MCF 10A (cell line): ENCODE results near the gene TMEM179. TPM values are rescaled to one million over a fixed set of nuclear protein-coding genes. Genes with fewer than 3 reads are reported as not detected.

ENCODE experiments used
- BruUV-seq: library from RNA; stranded (reverse); fragments of 400-500 nt; replicated peaks from 2 replicates; lab custom pipeline; 2021; lab: Mats Ljungman, UMichigan
- CTCF ChIA-PET: fragments of 300-600 bp; sonication (Branson Sonifier 250); formaldehyde crosslinking; extraction: SDS; loops from one replicate; lab custom pipeline; 2021; ENCODE audit warnings: antibody characterized with exemption, inconsistent platforms; lab: Yijun Ruan, JAX
- POLR2A ChIA-PET: fragments of 300-600, 350-650 bp; sonication (Branson Sonifier 250); formaldehyde crosslinking; extraction: SDS; loops from one replicate; lab custom pipeline; 2020; ENCODE audit warnings: antibody characterized with exemption, inconsistent platforms; lab: Yijun Ruan, JAX
- DNase-seq: peaks from one replicate; pipeline ENCODE4 v3.0.0-alpha.2; 2018; ENCODE audit not compliant: unreplicated experiment
- H3K27ac Mint-ChIP-seq: one replicate; pipeline ENCODE4 v1.8.0; 2022; ENCODE audit warnings: mild to moderate bottlenecking, low read depth, mixed read lengths; ENCODE audit not compliant: unreplicated experiment
- H3K27me3 Mint-ChIP-seq: one replicate; pipeline ENCODE4 v1.8.0; 2022; ENCODE audit warnings: mixed read lengths; ENCODE audit not compliant: insufficient read depth, unreplicated experiment
- H3K36me3 Mint-ChIP-seq: one replicate; pipeline ENCODE4 v1.8.0; 2022; ENCODE audit warnings: mild to moderate bottlenecking, moderate library complexity, mixed read lengths; ENCODE audit not compliant: insufficient read depth, unreplicated experiment
- H3K4me1 Mint-ChIP-seq: one replicate; pipeline ENCODE4 v1.8.0; 2022; ENCODE audit warnings: mixed read lengths; ENCODE audit not compliant: insufficient read depth, unreplicated experiment
- H3K4me3 Mint-ChIP-seq: one replicate; pipeline ENCODE4 v1.8.0; 2022; ENCODE audit warnings: mild to moderate bottlenecking, moderate library complexity, mixed read lengths; ENCODE audit not compliant: unreplicated experiment
- H3K9me3 Mint-ChIP-seq: one replicate; pipeline ENCODE4 v1.8.0; 2022; ENCODE audit warnings: mixed read lengths; ENCODE audit not compliant: unreplicated experiment
- CTCF ChIP-seq: fragments of 200-600 bp; IDR thresholded peaks from one replicate; pipeline ENCODE4 v1.8.0; 2022; ENCODE audit warnings: antibody characterized with exemption, mild to moderate bottlenecking; ENCODE audit not compliant: unreplicated experiment
- intact Hi-C: fragments of 100-400 bp; cut with micrococcal nuclease; formaldehyde crosslinking; loops from 2 replicates; pipeline ENCODE4 v1.14.1; 2022
- total RNA-seq: library from RNA; stranded (reverse); gene quantifications from 2 replicates; pipeline ENCODE4 v1.2.3, GENCODE V29; 2022

Gene TMEM179
- total RNA-seq, 1 experiment from 2014 or later = not detected

DNA sequence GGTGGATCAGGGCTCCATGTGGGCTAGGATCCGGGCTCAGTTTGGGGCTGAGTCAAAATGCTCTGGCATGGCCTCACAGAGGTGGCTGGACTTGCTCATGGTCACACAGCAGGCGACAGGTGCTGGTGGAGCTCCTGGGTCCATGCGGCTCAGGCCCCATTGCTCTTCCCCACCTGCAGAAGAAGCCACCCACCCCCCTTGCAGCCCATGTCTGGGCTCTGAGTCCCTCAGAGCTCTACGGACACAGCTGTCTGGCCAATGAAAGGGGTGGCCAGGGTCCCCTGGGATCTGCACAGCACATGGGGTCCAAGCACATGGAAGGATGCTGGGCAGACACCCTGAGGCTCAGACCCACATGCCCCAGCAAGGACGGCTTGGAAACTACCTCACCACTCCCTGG lies 42.0 kb downstream of the TMEM179 start:
- Mint-ChIP-seq H3K27me3 (peaks cover 48% of the 10 kb centered on the region), H3K27ac (no peak overlapping the region), H3K4me1 (peaks cover 6% of the 10 kb centered on the region), H3K36me3 (no peaks in the 10 kb centered on the region), H3K9me3 (no peaks in the 10 kb centered on the region), H3K4me3 (no peak overlapping the region)
- intact Hi-C loops = no loop called here
- BruUV-seq = no TSS peak
- ChIA-PET POLR2A (no interaction called here), CTCF (interaction anchor here (0.6 to 4.2 kb wide), 7 partner anchors 20 to 513 kb away, joined by 3 to 39 read pairs (median 5); no protein-coding TSS in a partner anchor)
- TF ChIP-seq CTCF = no peak
- no peak for DNase-seq

DNA sequence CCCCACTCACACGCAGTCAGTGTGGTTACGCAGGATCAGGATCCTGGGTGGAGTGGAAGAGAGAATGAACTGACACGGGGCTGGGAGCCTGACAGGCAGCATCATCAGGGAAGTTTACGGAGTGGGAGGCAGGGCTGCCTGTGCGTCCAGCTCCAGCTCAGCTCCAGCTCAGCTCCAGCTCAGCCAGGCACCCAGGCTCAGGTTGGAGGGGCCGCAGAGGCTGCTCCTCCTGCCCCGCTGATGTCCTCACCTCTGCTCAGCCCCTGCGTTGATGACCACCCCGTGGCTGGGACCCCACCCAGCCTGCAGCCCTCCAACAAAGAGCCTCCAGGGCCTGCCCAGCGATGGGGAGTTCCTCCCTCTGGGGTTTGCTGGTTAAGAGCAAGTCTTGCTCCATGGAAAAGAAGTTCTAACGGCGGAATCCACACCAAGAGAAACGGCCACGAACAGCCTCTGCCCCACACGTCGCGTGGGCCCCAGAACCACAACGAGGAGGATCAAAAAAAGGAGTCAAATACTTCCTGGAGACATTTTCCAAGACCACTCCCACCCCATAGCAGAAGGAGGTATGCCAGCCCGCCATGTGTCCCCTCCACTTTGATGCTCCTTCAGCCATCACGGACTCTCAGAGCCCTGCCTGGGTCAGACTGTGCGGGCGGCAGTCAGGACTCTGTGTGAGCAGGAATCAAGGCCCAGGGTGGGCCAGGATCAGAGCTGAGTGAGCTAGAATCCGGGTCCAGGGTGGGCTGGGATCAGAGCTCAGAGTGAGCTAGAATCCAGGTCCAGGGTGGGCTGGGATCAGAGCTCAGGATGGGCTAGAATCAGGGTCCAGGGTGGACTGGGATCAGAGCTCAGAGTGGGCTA lies 42.7 kb downstream of the TMEM179 start:
- DNase-seq = no peak
- peaks cover 41% of the 10 kb centered on the region for H3K27me3 Mint-ChIP-seq

DNA sequence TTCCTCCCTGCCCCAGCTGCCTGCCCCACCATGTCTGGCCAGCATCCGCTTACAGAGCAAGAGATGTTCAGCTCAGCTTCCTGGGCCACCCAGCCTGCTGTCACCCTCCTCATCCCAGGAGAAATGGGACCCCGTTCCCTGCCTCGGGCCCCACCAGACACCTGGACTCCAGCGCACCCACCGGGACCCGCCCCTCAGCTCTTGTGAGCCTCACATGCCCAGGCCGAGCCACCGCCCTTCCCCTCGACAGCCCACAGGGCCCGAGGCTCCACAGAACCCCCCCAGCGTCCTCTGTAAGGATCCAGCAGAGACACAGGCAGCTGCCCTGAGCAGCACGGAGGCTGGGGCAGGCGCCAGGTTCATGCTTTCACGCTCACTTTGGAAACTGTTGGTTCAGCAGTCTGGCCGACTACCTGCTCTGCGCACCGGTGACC lies 43.4 kb downstream of the TMEM179 start:
- Mint-ChIP-seq H3K4me1 (peaks cover 6% of the 10 kb centered on the region), H3K36me3 (no peaks in the 10 kb centered on the region), H3K27ac (no peak overlapping the region), H3K9me3 (no peaks in the 10 kb centered on the region), H3K27me3 (peaks cover 33% of the 10 kb centered on the region), H3K4me3 (no peak overlapping the region)
- no peak for TF ChIP-seq CTCF
- CTCF ChIA-PET = interaction anchor here (0.5 to 1.6 kb wide), 6 partner anchors 9 to 425 kb away, joined by 3 to 5 read pairs (median 4); no protein-coding TSS in a partner anchor
- no peak for DNase-seq
- POLR2A ChIA-PET = no interaction called here
- intact Hi-C loops = no loop called here
- no TSS peak for BruUV-seq

More for the DNA sequence above, 42.7 kb downstream of the TMEM179 start:
- Mint-ChIP-seq H3K36me3 (no peaks in the 10 kb centered on the region), H3K4me3 (no peak overlapping the region), H3K9me3 (no peaks in the 10 kb centered on the region), H3K27ac (no peak overlapping the region), H3K4me1 (peaks cover 6% of the 10 kb centered on the region)
- TF ChIP-seq CTCF = no peak
- no TSS peak for BruUV-seq
- ChIA-PET POLR2A (no interaction called here), CTCF (interaction anchor here (0.6 to 4.2 kb wide), 7 partner anchors 19 to 432 kb away, joined by 3 to 39 read pairs (median 5); no protein-coding TSS in a partner anchor)
- intact Hi-C loops = no loop called here

DNA sequence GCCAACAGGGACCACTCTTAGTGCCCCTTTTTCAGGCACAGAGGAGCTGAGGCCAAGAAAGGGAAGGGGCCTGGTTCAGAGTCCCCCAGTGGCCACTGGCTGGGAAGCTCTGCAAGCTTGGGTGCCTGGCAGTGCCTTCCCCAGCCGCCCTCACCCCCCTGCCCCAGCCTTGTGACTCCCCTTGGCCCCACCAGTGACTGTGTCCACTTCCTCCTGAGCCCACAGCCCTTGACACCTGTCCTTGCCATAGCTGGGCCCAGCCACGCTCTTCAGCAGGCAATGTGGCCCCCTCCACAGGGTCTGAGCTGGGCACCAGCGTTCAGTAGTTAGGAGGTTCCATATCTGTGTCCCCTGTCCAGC lies 44.0 kb downstream of the TMEM179 start:
- ChIA-PET CTCF (interaction anchor here (0.5 to 1.6 kb wide), 5 partner anchors 9 to 424 kb away, joined by 3 to 4 read pairs (median 4); no protein-coding TSS in a partner anchor), POLR2A (no interaction called here)
- no peak for TF ChIP-seq CTCF
- Mint-ChIP-seq H3K9me3 (no peaks in the 10 kb centered on the region), H3K27ac (no peak overlapping the region), H3K36me3 (no peaks in the 10 kb centered on the region), H3K4me1 (peaks cover 6% of the 10 kb centered on the region), H3K27me3 (peaks cover 30% of the 10 kb centered on the region), H3K4me3 (no peak overlapping the region)
- BruUV-seq = no TSS peak
- no peak for DNase-seq
- intact Hi-C loops = no loop called here
